Peyer's patch (tissue), 4 donors: ENCODE data around the gene ASPM.

Experiments
- POLR2A ChIP-seq, 2 donors: fragments of 450-650 bp; IDR thresholded peaks; one replicate each; pipeline ENCODE4 v1.5.1; 2017; ENCODE audit warnings: antibody characterized with exemption in 2 of 2, mild to moderate bottlenecking in 2 of 2, moderate library complexity in 2 of 2
- TF ChIP-seq, protein P1 (sequence below), 6 experiments: fragments of 450-650 bp in 4 of 6; fragments of 200-600 bp in 2 of 6; sonication (generic) in 1 of 6; IDR thresholded peaks; one replicate each; pipeline ENCODE4 v1.5.1; 2017 to 2019; ENCODE audit warnings: antibody characterized with exemption in 6 of 6, mild to moderate bottlenecking in 3 of 6, moderate library complexity in 1 of 6

DNA sequence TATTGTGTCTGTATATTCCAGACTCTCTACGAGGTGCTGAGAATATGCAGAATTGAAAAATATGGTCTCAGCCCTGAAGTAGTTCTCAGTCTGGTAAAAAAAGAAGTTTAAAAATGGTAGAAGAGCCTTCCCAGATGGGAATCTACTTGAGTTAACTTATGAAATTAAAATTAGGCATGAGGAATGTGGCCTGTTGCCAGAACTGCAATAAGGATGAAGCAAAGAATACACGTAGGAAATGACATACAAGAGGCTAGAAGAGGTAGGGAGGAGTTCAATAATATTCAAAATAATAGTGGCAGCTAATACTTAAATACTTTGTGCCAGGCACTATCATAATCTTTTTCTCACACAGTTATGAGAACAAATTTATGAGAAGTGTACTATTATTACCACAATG lies 6.3 kb downstream of the ASPM start:
- no peak for TF ChIP-seq POLR2A (IDR thresholded peaks at IDR 0.05)
- TF ChIP-seq, protein P1, sequence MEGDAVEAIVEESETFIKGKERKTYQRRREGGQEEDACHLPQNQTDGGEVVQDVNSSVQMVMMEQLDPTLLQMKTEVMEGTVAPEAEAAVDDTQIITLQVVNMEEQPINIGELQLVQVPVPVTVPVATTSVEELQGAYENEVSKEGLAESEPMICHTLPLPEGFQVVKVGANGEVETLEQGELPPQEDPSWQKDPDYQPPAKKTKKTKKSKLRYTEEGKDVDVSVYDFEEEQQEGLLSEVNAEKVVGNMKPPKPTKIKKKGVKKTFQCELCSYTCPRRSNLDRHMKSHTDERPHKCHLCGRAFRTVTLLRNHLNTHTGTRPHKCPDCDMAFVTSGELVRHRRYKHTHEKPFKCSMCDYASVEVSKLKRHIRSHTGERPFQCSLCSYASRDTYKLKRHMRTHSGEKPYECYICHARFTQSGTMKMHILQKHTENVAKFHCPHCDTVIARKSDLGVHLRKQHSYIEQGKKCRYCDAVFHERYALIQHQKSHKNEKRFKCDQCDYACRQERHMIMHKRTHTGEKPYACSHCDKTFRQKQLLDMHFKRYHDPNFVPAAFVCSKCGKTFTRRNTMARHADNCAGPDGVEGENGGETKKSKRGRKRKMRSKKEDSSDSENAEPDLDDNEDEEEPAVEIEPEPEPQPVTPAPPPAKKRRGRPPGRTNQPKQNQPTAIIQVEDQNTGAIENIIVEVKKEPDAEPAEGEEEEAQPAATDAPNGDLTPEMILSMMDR (IDR thresholded peaks at IDR 0.05): no peak
